Smooth muscle cell (in vitro differentiated cells): Measurements from ENCODE around the gene RIMS3. TPM values are rescaled to one million over a fixed set of nuclear protein-coding genes. Genes with fewer than 3 reads are reported as not detected.

Source experiments
- DNase-seq: peaks from one replicate; lab custom pipeline; 2025; ENCODE audit not compliant: unreplicated experiment; lab: John Stamatoyannopoulos, UW
- H2AFZ ChIP-seq: fragments of 200-600 bp; sonication (generic); 2 replicates; pipeline ENCODE4 v1.6.0; 2016; ENCODE audit warnings: antibody characterized with exemption, low read depth, mild to moderate bottlenecking
- H3F3A ChIP-seq: fragments of 200-600 bp; sonication (generic); 2 replicates; pipeline ENCODE4 v1.6.0; 2017; ENCODE audit warnings: antibody characterized with exemption, low read depth
- H3K27ac ChIP-seq: fragments of 200-600 bp; sonication (generic); 2 replicates; pipeline ENCODE4 v1.5.1; 2016; ENCODE audit warnings: low read depth, mild to moderate bottlenecking
- H3K27me3 ChIP-seq: fragments of 200-600 bp; sonication (generic); 2 replicates; pipeline ENCODE4 v1.6.1; 2016; ENCODE audit warnings: low read depth, mild to moderate bottlenecking
- H3K36me3 ChIP-seq: fragments of 200-600 bp; sonication (generic); 2 replicates; pipeline ENCODE4 v1.5.1; 2016; ENCODE audit warnings: low read depth
- H3K4me1 ChIP-seq: fragments of 200-600 bp; sonication (generic); 2 replicates; pipeline ENCODE4 v1.5.1; 2016; ENCODE audit warnings: low read depth
- H3K4me2 ChIP-seq: fragments of 200-600 bp; sonication (generic); 2 replicates; pipeline ENCODE4 v1.6.0; 2016; ENCODE audit warnings: mild to moderate bottlenecking
- H3K4me3 ChIP-seq: fragments of 200-600 bp; sonication (generic); 2 replicates; pipeline ENCODE4 v1.5.1; 2016; ENCODE audit warnings: mild to moderate bottlenecking
- H3K79me2 ChIP-seq: fragments of 200-600 bp; sonication (generic); 2 replicates; pipeline ENCODE4 v1.6.0; 2016; ENCODE audit warnings: low read depth, mild to moderate bottlenecking
- H3K9ac ChIP-seq: fragments of 200-600 bp; sonication (generic); 2 replicates; pipeline ENCODE4 v1.6.0; 2016; ENCODE audit warnings: low read depth
- H3K9me3 ChIP-seq: fragments of 200-600 bp; sonication (generic); replicated peaks from 2 replicates; pipeline ENCODE4 v1.5.1; 2016; ENCODE audit warnings: low read depth
- H4K20me1 ChIP-seq: fragments of 200-600 bp; sonication (generic); 2 replicates; pipeline ENCODE4 v1.6.0; 2016; ENCODE audit warnings: low read depth
- CTCF ChIP-seq: fragments of 200-600 bp; sonication (generic); IDR thresholded peaks from 2 replicates; pipeline ENCODE4 v1.5.1; 2017; ENCODE audit warnings: borderline replicate concordance, mild to moderate bottlenecking, antibody characterized with exemption; ENCODE audit not compliant: insufficient read depth, poor library complexity, severe bottlenecking
- WGBS: methylation state at CpG from one replicate; pipeline ENCODE4 v1.1.7; 2016; ENCODE audit warnings: low lambda C conversion rate; 5-methylcytosine and 5-hydroxymethylcytosine counted together
- polyA plus RNA-seq: library from polyadenylated mRNA; unstranded; fragments of >200 nt; fragmentation: Nextera tagmentation; extraction: Ambion mirVana; gene quantifications from 2 replicates; pipeline ENCODE4 v1.2.1, GENCODE V29; 2016
- total RNA-seq: library from RNA; depleted of rRNA; stranded (reverse); fragments of >200 nt; gene quantifications from 2 replicates; pipeline ENCODE4 v1.2.3, GENCODE V29; 2014

RIMS3 gene
- total and polyA plus RNA-seq, 2 experiments from 2014 or later: 0.33 to 2.6 TPM

GRCh38 chr1:40649592-40649930 lies 15.9 kb downstream of the RIMS3 start:
- H3K9ac ChIP-seq: no peak overlapping the region
- no peak overlapping the region for H3K4me3 ChIP-seq
- H4K20me1 ChIP-seq: no peaks in the 10 kb centered on the region
- DNase-seq: no peak
- no peaks in the 10 kb centered on the region for H3K4me1 ChIP-seq
- H3K27ac ChIP-seq: no peak overlapping the region
- WGBS: 87% methylated on average over 5 of the region's 5 CpGs
- no peak overlapping the region for H3K4me2 ChIP-seq
- peaks cover 15% of the 10 kb centered on the region for H3K27me3 ChIP-seq
- H3K79me2 ChIP-seq: no peaks in the 10 kb centered on the region
- no peak overlapping the region for H2AFZ ChIP-seq
- TF ChIP-seq CTCF: no peak
- H3K36me3 ChIP-seq: no peaks in the 10 kb centered on the region
- no peaks in the 10 kb centered on the region for H3F3A ChIP-seq
- no peaks in the 10 kb centered on the region for H3K9me3 ChIP-seq

- H2AFZ ChIP-seq: no peak overlapping the region
- H3K27ac ChIP-seq: no peak overlapping the region
- H3K4me3 ChIP-seq: no peak overlapping the region
- WGBS: 89% methylated on average over 15 of the region's 15 CpGs
- H3K79me2 ChIP-seq: no peaks in the 10 kb centered on the region
- H3K4me2 ChIP-seq: no peak overlapping the region
- H3K4me1 ChIP-seq: no peaks in the 10 kb centered on the region
- H4K20me1 ChIP-seq: no peaks in the 10 kb centered on the region
- no peak for TF ChIP-seq CTCF
- no peaks in the 10 kb centered on the region for H3K9me3 ChIP-seq
- no peaks in the 10 kb centered on the region for H3F3A ChIP-seq
- peaks cover 11% of the 10 kb centered on the region for H3K27me3 ChIP-seq
- DNase-seq: no peak
- no peaks in the 10 kb centered on the region for H3K36me3 ChIP-seq
- H3K9ac ChIP-seq: no peak overlapping the region
These were observed 16.4 kb downstream of the RIMS3 start for GRCh38 chr1:40648928-40649591.

DNA sequence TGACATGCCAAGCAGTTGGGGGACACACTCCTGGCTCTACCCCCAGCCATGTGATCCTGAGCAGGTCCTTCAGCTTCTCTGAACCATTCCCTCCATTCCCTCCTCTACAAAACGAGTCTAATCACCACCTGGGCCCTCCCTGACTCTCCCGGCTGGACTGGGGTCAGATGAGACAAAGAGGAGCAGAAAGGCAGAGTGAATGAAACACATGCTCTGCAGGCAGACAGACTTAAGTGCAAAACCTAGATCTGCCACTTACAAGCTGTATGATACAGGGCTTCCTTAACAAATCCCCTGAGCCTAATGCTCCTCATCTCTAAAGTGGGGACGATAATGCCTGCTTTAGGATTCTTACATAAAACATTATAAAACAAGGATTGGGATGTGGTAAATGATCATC lies 17.3 kb downstream of the RIMS3 start:
- Histone ChIP-seq H3K9me3 (no peaks in the 10 kb centered on the region), H3K36me3 (no peaks in the 10 kb centered on the region), H2AFZ (no peak overlapping the region), H3K27me3 (peaks cover 10% of the 10 kb centered on the region), H3F3A (no peaks in the 10 kb centered on the region), H3K79me2 (no peaks in the 10 kb centered on the region), H3K4me3 (no peak overlapping the region), H4K20me1 (no peaks in the 10 kb centered on the region), H3K9ac (no peak overlapping the region), H3K27ac (no peak overlapping the region), H3K4me1 (no peaks in the 10 kb centered on the region), H3K4me2 (no peak overlapping the region)
- 79% methylated on average over 3 of the region's 3 CpGs for WGBS
- DNase-seq: no peak
- TF ChIP-seq CTCF: no peak

- Histone ChIP-seq H3K27ac (no peak overlapping the region), H3K4me2 (no peak overlapping the region), H2AFZ (no peak overlapping the region), H3K27me3 (no peaks in the 10 kb centered on the region), H3K4me1 (no peaks in the 10 kb centered on the region), H3F3A (no peaks in the 10 kb centered on the region), H4K20me1 (no peaks in the 10 kb centered on the region), H3K9ac (no peak overlapping the region), H3K9me3 (no peaks in the 10 kb centered on the region), H3K79me2 (no peaks in the 10 kb centered on the region), H3K36me3 (no peaks in the 10 kb centered on the region), H3K4me3 (no peak overlapping the region)
- no peak for DNase-seq
- 53% methylated on average over 5 of the region's 5 CpGs for WGBS
- TF ChIP-seq CTCF: no peak
These were observed 19.2 kb downstream of the RIMS3 start for GRCh38 chr1:40646315-40646714.
